H1 (cell line): Measurements from ENCODE around the gene CD164. TPM values are rescaled to one million over a fixed set of nuclear protein-coding genes. Genes with fewer than 3 reads are reported as not detected.

ENCODE experiments used
- CTCF ChIA-PET: fragments of 300-600 bp; sonication (Branson Sonifier 250); formaldehyde crosslinking; loops from one replicate; lab custom pipeline; 2021; ENCODE audit not compliant: partially characterized antibody; lab: Charles Lee
- POLR2A ChIA-PET: fragments of 300-600 bp; sonication (Branson Sonifier 250); formaldehyde crosslinking; loops from one replicate; lab custom pipeline; 2021; ENCODE audit warnings: inconsistent platforms; ENCODE audit not compliant: partially characterized antibody; lab: Charles Lee
- DNase-seq, 2 experiments: peaks; one replicate each; pipeline versions ENCODE4 v3.0.0 to v3.0.0-alpha.2; 2010 to 2022; ENCODE audit warnings: low spot score in 2 of 2, low read depth in 1 of 2, mixed read lengths in 1 of 2
- FAIRE-seq: peaks from 2 replicates; lab custom pipeline; 2011; peaks lifted over from hg19 to GRCh38; lab: Jason Lieb, UNC
- H2AFZ ChIP-seq: 2 replicates; pipeline ENCODE4 v1.8.1; 2012; ENCODE audit warnings: low read length, inconsistent platforms
- H2AK5ac ChIP-seq: 2 replicates; pipeline ENCODE4 v1.6.1; 2013; ENCODE audit warnings: low read depth, low read length
- H2BK120ac ChIP-seq: replicated peaks from 2 replicates; pipeline ENCODE3; 2013; ENCODE audit warnings: low read depth, low read length, inconsistent platforms
- H2BK12ac ChIP-seq: 2 replicates; pipeline ENCODE4 v1.6.1; 2013; ENCODE audit warnings: low read depth, low read length
- H2BK15ac ChIP-seq: 2 replicates; pipeline ENCODE4 v1.6.1; 2013; ENCODE audit warnings: low read length
- H2BK20ac ChIP-seq: 2 replicates; pipeline ENCODE4 v1.6.1; 2013; ENCODE audit warnings: low read length
- H2BK5ac ChIP-seq: 2 replicates; pipeline ENCODE4 v1.6.1; 2013; ENCODE audit warnings: low read depth, low read length
- H3K14ac ChIP-seq: 2 replicates; pipeline ENCODE4 v1.6.1; 2013; ENCODE audit warnings: inconsistent platforms; ENCODE audit not compliant: insufficient read length
- H3K18ac ChIP-seq: 2 replicates; pipeline ENCODE4 v1.6.1; 2013; ENCODE audit warnings: low read length; ENCODE audit errors: extremely low read depth
- H3K23ac ChIP-seq: 2 replicates; pipeline ENCODE4 v1.6.1; 2013; ENCODE audit warnings: inconsistent platforms; ENCODE audit not compliant: insufficient read length
- H3K23me2 ChIP-seq: 2 replicates; pipeline ENCODE4 v1.6.1; 2013; ENCODE audit warnings: low read depth, low read length
- H3K27ac ChIP-seq: 2 replicates; pipeline ENCODE4 v1.6.1; 2011; ENCODE audit warnings: low read depth, low read length, inconsistent platforms
- H3K27me3 ChIP-seq, 4 experiments: replicated peaks in 1 of 4; 1 replicate in 1 of 4; 2 replicates in 3 of 4; pipeline versions ENCODE4 v1.6.1 to v1.8.1; 2011 to 2013; ENCODE audit warnings: low read length in 3 of 4, mild to moderate bottlenecking in 3 of 4, inconsistent platforms in 2 of 4, mixed read lengths in 2 of 4, moderate library complexity in 1 of 4; ENCODE audit not compliant: control insufficient read depth in 3 of 4, insufficient read depth in 3 of 4; ENCODE audit errors: extremely low read depth in 1 of 4
- H3K36me3 ChIP-seq, 4 experiments: 2 replicates each; pipeline versions ENCODE4 v1.6.1 to v1.8.1; 2011 to 2013; ENCODE audit warnings: mild to moderate bottlenecking in 4 of 4, low read length in 3 of 4, moderate library complexity in 2 of 4, control low read depth in 1 of 4, inconsistent platforms in 1 of 4; ENCODE audit not compliant: insufficient read depth in 4 of 4, control insufficient read depth in 2 of 4
- H3K4ac ChIP-seq: replicated peaks from 2 replicates; pipeline ENCODE3; 2013; ENCODE audit warnings: low read length, low read depth, mixed read lengths, inconsistent platforms; ENCODE audit not compliant: insufficient read length
- H3K4me1 ChIP-seq, 4 experiments: replicated peaks in 1 of 4; 1 replicate in 1 of 4; 2 replicates in 3 of 4; pipeline versions ENCODE4 v1.6.1 to v1.8.1; 2011 to 2013; ENCODE audit warnings: low read length in 3 of 4, inconsistent platforms in 2 of 4, mixed read lengths in 1 of 4; ENCODE audit not compliant: insufficient read depth in 4 of 4, control insufficient read depth in 3 of 4
- H3K4me2 ChIP-seq, 2 experiments: 2 replicates each; pipeline versions ENCODE4 v1.6.1 to v1.8.1; 2011 to 2013; ENCODE audit warnings: low read depth in 2 of 2, low read length in 2 of 2, control low read depth in 1 of 2, inconsistent platforms in 1 of 2, mild to moderate bottlenecking in 1 of 2; ENCODE audit not compliant: insufficient read depth in 1 of 2
- H3K4me3 ChIP-seq, 4 experiments: fragments of 200-600, 300-600 bp in 1 of 4; sonication (generic), shearing (Covaris generic), sonication (Bioruptor Twin) in 1 of 4; 2 replicates each; pipeline versions ENCODE4 v1.5.1 to v1.8.1; 2011 to 2016; ENCODE audit warnings: low read length in 4 of 4, low read depth in 3 of 4, control low read depth in 2 of 4, inconsistent platforms in 2 of 4, mild to moderate bottlenecking in 2 of 4, mixed read lengths in 1 of 4, moderate library complexity in 1 of 4; ENCODE audit not compliant: insufficient read depth in 2 of 4; ENCODE audit errors: extremely low read depth in 1 of 4
- H3K56ac ChIP-seq: replicated peaks from 2 replicates; pipeline ENCODE3; 2013; ENCODE audit warnings: low read depth, mild to moderate bottlenecking, mixed read lengths, low read length, inconsistent platforms; ENCODE audit not compliant: insufficient read length
- H3K79me1 ChIP-seq: 2 replicates; pipeline ENCODE4 v1.6.1; 2013; ENCODE audit warnings: low read depth, low read length, control low read depth
- H3K79me2 ChIP-seq, 2 experiments: 2 replicates each; pipeline versions ENCODE4 v1.6.1 to v1.8.1; 2012 to 2013; ENCODE audit warnings: low read length in 2 of 2, mild to moderate bottlenecking in 2 of 2, inconsistent platforms in 1 of 2; ENCODE audit not compliant: insufficient read depth in 2 of 2, control insufficient read depth in 1 of 2
- H3K9ac ChIP-seq, 4 experiments: replicated peaks in 1 of 4; 1 replicate in 1 of 4; 2 replicates in 3 of 4; pipeline versions ENCODE4 v1.6.1 to v1.8.1; 2011 to 2013; ENCODE audit warnings: low read depth in 3 of 4, low read length in 3 of 4, control low read depth in 2 of 4, mild to moderate bottlenecking in 2 of 4, moderate library complexity in 2 of 4, inconsistent platforms in 1 of 4; ENCODE audit errors: extremely low read depth in 1 of 4
- H3K9me3 ChIP-seq, 2 experiments: 2 replicates each; pipeline versions ENCODE4 v1.6.1 to v1.8.1; 2012 to 2013; ENCODE audit warnings: mild to moderate bottlenecking in 2 of 2, moderate library complexity in 2 of 2, control low read depth in 1 of 2, inconsistent platforms in 1 of 2, low read depth in 1 of 2, low read length in 1 of 2, mixed read lengths in 1 of 2; ENCODE audit not compliant: insufficient read depth in 2 of 2
- H4K20me1 ChIP-seq, 2 experiments: replicated peaks in 1 of 2; 2 replicates each; pipeline versions ENCODE3 to v1.8.1; 2011 to 2013; ENCODE audit warnings: inconsistent platforms in 2 of 2, low read length in 2 of 2, mild to moderate bottlenecking in 1 of 2; ENCODE audit not compliant: insufficient read depth in 2 of 2, control insufficient read depth in 1 of 2
- H4K5ac ChIP-seq: 2 replicates; pipeline ENCODE4 v1.6.1; 2013; ENCODE audit warnings: low read length, low read depth, mixed read lengths, inconsistent platforms; ENCODE audit not compliant: insufficient read length
- H4K8ac ChIP-seq: 2 replicates; pipeline ENCODE4 v1.8.0; 2013; ENCODE audit warnings: mild to moderate bottlenecking, moderate library complexity, low read length, inconsistent platforms; ENCODE audit not compliant: insufficient read depth; ENCODE audit errors: extremely low read depth
- H4K91ac ChIP-seq: replicated peaks from 2 replicates; pipeline ENCODE3; 2013; ENCODE audit warnings: low read length, mixed read lengths, inconsistent platforms; ENCODE audit not compliant: insufficient read length
- ASH2L ChIP-seq: fragments of 200-600, 300-600 bp; sonication (generic); IDR thresholded peaks from one replicate; pipeline ENCODE4 v1.7.1; 2017; ENCODE audit warnings: low read length
- CHD2 ChIP-seq: IDR thresholded peaks from 2 replicates; pipeline ENCODE4 v1.6.1; 2012; ENCODE audit warnings: low read length, improper control_type of control experiment
- EP300 ChIP-seq, 2 experiments: IDR thresholded peaks; 1 replicate in 1 of 2; 2 replicates in 1 of 2; pipeline ENCODE4 v1.6.1; 2011 to 2012; ENCODE audit warnings: low read depth in 2 of 2, low read length in 2 of 2, mild to moderate bottlenecking in 2 of 2, borderline replicate concordance in 1 of 2, inconsistent platforms in 1 of 2, moderate library complexity in 1 of 2
- KDM1A ChIP-seq: fragments of 200-600, 300-600 bp; sonication (generic); IDR thresholded peaks from 2 replicates; pipeline ENCODE4 v1.7.1; 2016; ENCODE audit warnings: mild to moderate bottlenecking, low read length, borderline replicate concordance
- SAP30 ChIP-seq: fragments of 300-600 bp; sonication (generic); IDR thresholded peaks from 2 replicates; pipeline ENCODE4 v1.7.1; 2012; ENCODE audit warnings: low read length, moderate library complexity, mild to moderate bottlenecking, inconsistent platforms; ENCODE audit not compliant: insufficient read depth, insufficient replicate concordance
- SIN3A ChIP-seq, 2 experiments: IDR thresholded peaks in 1 of 2; conservative IDR thresholded peaks in 1 of 2; 2 replicates each; pipeline ENCODE4 v1.6.1; 2011 to 2012; ENCODE audit warnings: low read length in 2 of 2, improper control_type of control experiment in 1 of 2, low read depth in 1 of 2, mild to moderate bottlenecking in 1 of 2
- SIX5 ChIP-seq: IDR thresholded peaks from 2 replicates; pipeline ENCODE4 v1.6.1; 2011; ENCODE audit warnings: mild to moderate bottlenecking, low read depth, low read length
- WGBS, 2 experiments: shearing (Covaris generic) in 1 of 2; methylation state at CpG; one replicate each; pipeline versions ENCODE4 v1.1.6 to v1.1.7; 2013 to 2015; ENCODE audit warnings: low lambda C conversion rate in 2 of 2, mixed read lengths in 2 of 2, inconsistent platforms in 1 of 2, low coverage in 1 of 2, missing lambda C conversion rate in 1 of 2; ENCODE audit not compliant: insufficient replicate concordance in 2 of 2, insufficient coverage in 1 of 2, insufficient read length in 1 of 2; ENCODE audit errors: extremely low coverage in 1 of 2, missing lambda C conversion rate in 1 of 2; 5-methylcytosine and 5-hydroxymethylcytosine counted together
- polyA plus RNA-seq, 7 experiments: library from polyadenylated mRNA; depleted of rRNA in 3 of 7; stranded (reverse) in 5 of 7; unstranded in 2 of 7; fragments of >200 nt in 5 of 7; fragments of 200-250 nt in 2 of 7; gene quantifications; 1 replicate in 5 of 7; 2 replicates in 1 of 7; 4 replicates in 1 of 7; pipeline versions ENCODE4 v1.2.1 to v1.2.3, GENCODE V29; 2011 to 2013; ENCODE audit warnings: missing spikeins in 2 of 7, mixed read lengths in 2 of 7
- total RNA-seq: library from RNA; stranded (reverse); fragmentation: NEBNext Ultra II Directional; extraction: Animal tissue kit (Norgen Biotek cat#: 25700); gene quantifications from 2 replicates; pipeline ENCODE4 v1.2.1, GENCODE V29; 2021

The CD164 gene
- total and polyA plus RNA-seq, 2 of the 8 experiments (the other 6 are each of a cell fraction or from before 2014, with no cell fraction given) = 69.3 to 94.3 TPM

DNA sequence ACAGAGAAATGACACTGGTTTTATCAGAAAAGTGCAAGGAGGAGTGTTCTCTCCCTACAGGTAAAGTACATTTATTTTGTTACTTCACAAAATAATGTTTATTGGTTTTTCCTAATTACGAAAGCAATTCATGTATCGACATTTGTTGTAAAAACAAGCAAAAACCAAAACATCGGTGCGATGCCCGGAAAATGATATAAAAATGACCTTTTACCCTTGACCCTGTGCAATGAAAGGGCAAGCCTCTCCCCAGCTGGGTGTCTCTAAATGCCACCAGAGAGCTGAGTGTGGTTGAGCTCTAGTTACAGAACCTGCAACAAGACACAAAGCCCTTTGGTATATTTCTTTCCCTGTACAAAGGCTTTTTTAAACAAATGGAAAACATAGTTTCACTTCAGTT, 65.4 kb downstream of the CD164 start:
- H3K79me2 ChIP-seq = no peaks in the 10 kb centered on the region
- CTCF ChIA-PET = interaction anchor here (0.6 to 1.0 kb wide), 2 partner anchors 24 to 33 kb away, joined by 3 read pairs; no protein-coding TSS in a partner anchor
- H3K9me3 ChIP-seq = no peaks in the 10 kb centered on the region
- FAIRE-seq (no peak), DNase-seq (no peak)
- POLR2A ChIA-PET = no interaction called here
- H4K91ac ChIP-seq = no peak overlapping the region
- no peak overlapping the region for H3K9ac ChIP-seq
- no peak overlapping the region for H2BK15ac ChIP-seq
- H3K14ac ChIP-seq = no peak overlapping the region
- H4K8ac ChIP-seq = no peak overlapping the region
- H3K23ac ChIP-seq = no peak overlapping the region
- no peak overlapping the region for H4K5ac ChIP-seq
- no peak overlapping the region for H3K18ac ChIP-seq
- H3K23me2 ChIP-seq = no peaks in the 10 kb centered on the region
- H3K4ac ChIP-seq = no peak overlapping the region
- H2BK20ac ChIP-seq = no peak overlapping the region
- no peak overlapping the region for H2AFZ ChIP-seq
- H3K4me1 ChIP-seq = no peaks in the 10 kb centered on the region
- no peak overlapping the region for H3K27ac ChIP-seq
- 96% methylated on average over 5 of the region's 5 CpGs; no CpG with 5 or more reads in 1 of the 2 experiments for WGBS, 2 experiments
- H3K4me3 ChIP-seq = no peak overlapping the region
- H2BK120ac ChIP-seq = no peak overlapping the region
- H2BK5ac ChIP-seq = no peak overlapping the region
- no peaks in the 10 kb centered on the region; a peak in 1 of 7 replicates for H3K27me3 ChIP-seq
- no peak overlapping the region for H2BK12ac ChIP-seq
- no peaks in the 10 kb centered on the region for H3K36me3 ChIP-seq
- H3K79me1 ChIP-seq = no peaks in the 10 kb centered on the region
- no peak overlapping the region for H3K4me2 ChIP-seq
- no peak overlapping the region for H3K56ac ChIP-seq
- no peaks in the 10 kb centered on the region for H4K20me1 ChIP-seq
- TF ChIP-seq SAP30 = no peak
- TF ChIP-seq CHD2 = no peak
- TF ChIP-seq EP300 (IDR thresholded peaks at IDR 0.05; ENCODE audit: borderline replicate concordance in 1 of 2, low read depth in 2 of 2, low read length in 2 of 2) = no peak
- no peak for TF ChIP-seq KDM1A
- no peak for TF ChIP-seq ASH2L
- TF ChIP-seq SIN3A (conservative IDR thresholded peaks at IDR 0.05 in 1 of 2, IDR thresholded peaks at IDR 0.05 in 1 of 2; ENCODE audit: low read depth in 1 of 2, low read length in 2 of 2) = no peak
- TF ChIP-seq SIX5 = no peak
- no peak overlapping the region for H2AK5ac ChIP-seq
